Forelimb muscle (tissue), 1 donor: ENCODE measurements around the gene PPP2R5D. TPM values are rescaled to one million over a fixed set of nuclear protein-coding genes. Genes with fewer than 3 reads are reported as not detected.
A peak's percentile ranks its signal among the peaks of the same experiment; 100 is the strongest.

ENCODE experiments used
- DNase-seq: peaks from one replicate; pipeline ENCODE4 v3.0.0-alpha.2; 2013; ENCODE audit warnings: low read depth
- polyA plus RNA-seq: library from polyadenylated mRNA; unstranded; fragments of 120-200 nt; gene quantifications from one replicate; pipeline ENCODE4 v1.2.1, GENCODE V29; 2013; ENCODE audit not compliant: insufficient read length

The PPP2R5D gene
- polyA plus RNA-seq, 1 donor = 39.0 TPM

DNA sequence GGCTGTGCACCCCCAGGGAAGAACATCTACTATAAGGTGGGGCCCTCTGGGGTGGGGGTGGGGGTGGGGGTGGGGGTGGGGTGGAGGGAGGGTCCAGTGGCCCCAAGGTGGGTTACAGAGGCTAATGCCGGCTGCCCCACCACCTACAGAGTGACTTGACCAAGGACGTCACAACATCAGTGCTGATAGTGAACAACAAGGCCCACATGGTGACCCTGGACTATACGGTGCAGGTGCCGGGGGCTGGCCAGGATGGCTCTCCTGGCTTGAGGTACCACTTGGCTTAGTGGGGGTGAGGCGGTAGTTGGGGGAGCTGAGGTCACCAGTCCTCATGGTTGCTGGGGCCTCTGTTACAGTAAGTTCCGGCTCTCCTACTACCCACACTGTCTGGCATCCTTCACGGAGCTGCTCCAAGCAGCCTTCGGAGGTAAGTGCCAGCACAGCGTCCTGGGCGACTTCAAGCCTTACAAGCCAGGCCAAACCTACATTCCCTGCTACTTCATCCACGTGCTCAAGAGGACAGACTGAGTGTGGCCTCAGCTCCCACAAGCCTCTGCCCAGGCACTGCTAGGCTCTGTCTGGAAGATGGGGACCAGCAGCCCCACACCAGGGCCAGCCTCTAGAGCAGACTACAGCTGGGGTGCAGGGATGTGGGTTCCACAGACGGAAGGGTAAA, 21.1 kb upstream of the PPP2R5D start:
- DNase-seq = no peak

DNA sequence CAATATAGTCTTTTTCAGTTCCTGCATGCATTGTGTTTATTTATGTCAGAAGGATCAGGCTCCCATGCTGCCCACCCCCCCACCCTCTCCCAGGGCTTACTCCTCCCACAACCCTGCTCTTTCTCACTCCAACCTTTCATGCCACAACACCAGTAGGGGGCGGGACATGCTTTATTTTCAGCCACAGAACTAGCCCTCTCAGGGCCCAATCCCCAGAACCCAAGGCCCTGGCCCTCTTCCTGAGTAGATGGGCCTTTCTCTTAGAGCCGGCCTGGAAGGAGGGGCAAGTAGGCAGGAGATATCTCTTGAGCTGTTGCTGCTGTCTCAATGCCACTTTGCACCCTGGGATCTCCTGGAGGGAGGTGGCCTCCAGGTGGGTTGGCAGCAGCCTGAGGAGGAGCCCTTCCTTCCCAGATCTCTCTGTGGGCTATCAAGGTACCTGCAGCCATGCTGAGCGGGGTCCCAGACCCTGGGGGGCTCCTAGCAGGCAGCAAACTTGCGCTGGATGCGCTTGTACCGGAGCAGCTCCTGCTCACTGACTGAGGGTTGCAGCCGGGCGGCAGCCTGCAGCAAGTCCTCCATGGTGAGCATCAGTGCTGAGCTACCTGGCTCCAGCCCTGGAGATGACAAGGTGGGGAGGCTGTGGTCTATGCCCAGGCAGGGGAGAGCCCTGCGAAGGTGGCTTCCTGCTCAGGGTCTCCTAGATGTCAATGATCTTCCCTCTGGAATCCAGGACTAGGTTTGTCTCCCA, 20.3 kb upstream of the PPP2R5D start:
- no peak for DNase-seq

- DNase-seq = no peak
These were observed 17.8 kb upstream of the PPP2R5D start for GRCh38 chr6:42966571-42966970.

DNA sequence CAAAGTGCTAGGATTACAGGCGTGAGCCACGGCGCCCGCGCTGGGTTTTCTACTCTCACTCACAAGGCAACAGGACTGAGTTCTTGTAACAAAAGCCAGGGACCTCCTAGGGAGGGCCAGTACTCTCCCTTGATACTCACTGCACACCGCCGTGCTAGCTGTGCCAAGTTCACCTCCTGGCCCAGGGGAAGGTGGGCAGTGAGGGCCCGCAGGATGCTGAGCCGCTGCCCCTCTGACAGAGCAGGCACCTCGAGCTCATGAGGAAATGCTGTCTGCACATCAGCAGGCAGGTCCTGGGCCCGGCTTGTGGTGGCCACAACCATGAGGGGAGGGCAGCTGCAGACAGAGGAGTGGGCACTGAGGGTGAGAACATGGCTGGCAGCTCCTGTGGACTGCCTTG, 17.1 kb upstream of the PPP2R5D start:
- no peak for DNase-seq

GRCh38 chr6:42968126-42968701, 16.2 kb upstream of the PPP2R5D start:
- no peak for DNase-seq

- no peak for DNase-seq
These were observed 15.6 kb upstream of the PPP2R5D start for GRCh38 chr6:42968783-42969182.

- DNase-seq = no peak
These were observed 14.9 kb upstream of the PPP2R5D start for GRCh38 chr6:42969431-42969830.

DNA sequence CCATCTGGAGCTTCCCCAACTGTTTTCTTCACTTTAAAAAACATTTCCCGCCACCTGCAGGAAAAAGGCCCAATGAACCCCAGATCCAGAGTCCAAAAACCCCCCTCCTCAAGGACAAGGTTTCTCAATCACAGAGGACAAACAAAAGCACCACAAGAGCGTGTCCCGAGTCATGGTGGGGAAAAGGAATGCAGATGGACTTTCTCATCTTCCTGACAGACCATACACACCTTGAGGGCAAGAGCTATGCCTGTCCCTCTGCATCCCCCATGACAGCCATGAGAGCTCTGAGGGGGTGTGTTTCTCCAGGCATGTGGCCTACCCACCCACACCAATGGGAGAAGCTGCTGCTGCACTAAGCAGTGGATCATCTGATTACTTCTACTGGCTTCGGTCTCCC, 14.4 kb upstream of the PPP2R5D start:
- DNase-seq = no peak

GRCh38 chr6:42970871-42971612, 13.3 kb upstream of the PPP2R5D start:
- DNase-seq = no peak

DNA sequence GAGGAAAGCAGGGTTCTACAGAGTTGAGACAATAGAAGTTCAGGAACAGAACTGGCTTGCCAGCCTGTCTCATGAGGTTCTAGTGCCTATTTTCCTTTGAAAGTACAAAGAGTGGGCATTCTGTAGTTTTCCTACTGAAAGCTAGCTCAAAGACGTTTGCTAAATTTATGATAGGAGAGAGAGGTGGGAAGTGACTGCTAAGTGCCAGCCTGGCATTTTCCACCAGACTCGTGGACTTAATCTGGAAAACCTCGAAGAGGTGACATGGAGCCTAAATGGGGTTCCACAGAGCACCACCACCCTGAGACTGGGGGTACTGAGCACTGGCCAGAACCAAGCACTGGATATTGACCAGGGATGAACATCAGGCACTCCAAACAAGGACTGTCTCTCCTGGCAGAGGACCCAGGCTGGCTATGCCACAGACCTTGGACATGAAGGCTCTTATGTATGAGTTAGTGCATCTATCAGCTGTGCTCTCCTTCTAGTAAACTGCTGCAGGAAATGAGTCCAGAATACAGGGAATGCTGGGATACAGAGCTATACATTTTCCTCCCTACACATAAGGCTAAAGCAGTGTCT, 12.5 kb upstream of the PPP2R5D start:
- DNase-seq = no peak

DNA sequence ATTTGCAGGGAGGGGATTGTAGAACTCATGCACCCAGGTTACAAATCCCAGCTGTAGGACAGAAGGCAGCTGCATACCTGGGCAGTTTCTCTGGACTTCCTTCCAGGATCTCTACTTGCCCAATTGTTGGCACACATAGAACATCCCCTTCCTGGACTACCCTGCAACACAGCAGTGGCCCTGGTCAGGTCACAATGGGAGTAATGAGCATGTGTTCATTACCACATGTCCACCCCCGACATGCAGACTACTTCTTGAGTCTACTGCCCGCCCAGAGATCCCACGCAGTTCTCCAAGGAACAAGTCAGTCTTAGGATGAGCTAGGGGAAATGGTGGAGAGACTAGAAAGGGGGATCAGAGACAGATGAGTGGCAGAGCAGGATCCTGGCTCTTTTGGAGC, 10.4 kb upstream of the PPP2R5D start:
- no peak for DNase-seq

DNA sequence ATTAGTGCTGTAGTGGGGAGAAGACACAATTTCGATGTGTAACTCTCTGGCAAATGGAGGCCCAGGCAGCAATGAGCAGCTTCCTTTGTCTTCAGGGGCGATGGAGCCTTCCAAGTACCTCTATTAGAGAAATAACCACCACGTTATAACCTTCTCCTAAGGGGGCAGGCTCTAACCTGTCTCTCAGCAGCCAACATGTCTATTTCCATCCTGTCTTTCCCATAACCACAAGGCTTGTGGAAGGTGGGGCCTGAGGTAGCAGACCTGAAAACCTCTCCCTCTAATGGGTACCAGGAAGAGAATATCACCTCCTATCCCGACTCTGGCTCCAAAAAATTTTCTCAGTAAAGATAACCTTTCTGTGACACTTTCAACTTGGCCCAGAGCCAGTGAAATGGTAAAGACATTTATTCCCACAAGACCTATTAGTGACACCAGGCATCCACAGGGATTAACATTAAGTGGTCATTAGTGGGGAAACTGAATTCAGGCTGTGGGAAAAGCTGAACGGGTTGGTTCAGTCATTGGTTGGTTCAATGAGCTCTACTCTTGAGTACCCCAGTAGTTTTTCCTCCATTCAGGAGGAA, 9.4 kb upstream of the PPP2R5D start:
- DNase-seq = no peak

DNA sequence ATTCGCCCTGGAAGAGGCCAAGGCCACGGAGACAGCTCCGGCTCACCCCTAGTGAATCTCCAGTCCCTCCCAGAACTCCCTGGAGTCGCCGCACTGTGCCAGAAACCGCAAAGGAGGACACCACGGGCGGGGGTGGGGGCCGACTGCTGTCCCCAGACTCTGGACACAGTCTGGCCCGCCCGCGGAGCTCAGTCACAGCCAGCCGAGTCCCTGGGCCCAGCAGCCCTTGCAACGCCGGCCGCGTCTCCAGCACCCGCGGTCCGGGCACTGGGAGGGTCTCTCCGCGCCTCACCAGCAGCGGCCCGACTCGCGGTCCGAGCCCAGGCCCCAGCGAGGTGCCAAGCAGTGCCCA, 5.9 kb upstream of the PPP2R5D start:
- no peak for DNase-seq

GRCh38 chr6:42978839-42979522, 5.4 kb upstream of the PPP2R5D start, which contains the start of gene PEX6:
TSS of gene PEX6 (minus strand) at chr6:42979181. CDS start at chr6:42979150, 31 bp downstream.
- peak; percentile 49 for DNase-seq

- no peak for DNase-seq
These were observed 4.7 kb upstream of the PPP2R5D start for GRCh38 chr6:42979523-42980177.

DNA sequence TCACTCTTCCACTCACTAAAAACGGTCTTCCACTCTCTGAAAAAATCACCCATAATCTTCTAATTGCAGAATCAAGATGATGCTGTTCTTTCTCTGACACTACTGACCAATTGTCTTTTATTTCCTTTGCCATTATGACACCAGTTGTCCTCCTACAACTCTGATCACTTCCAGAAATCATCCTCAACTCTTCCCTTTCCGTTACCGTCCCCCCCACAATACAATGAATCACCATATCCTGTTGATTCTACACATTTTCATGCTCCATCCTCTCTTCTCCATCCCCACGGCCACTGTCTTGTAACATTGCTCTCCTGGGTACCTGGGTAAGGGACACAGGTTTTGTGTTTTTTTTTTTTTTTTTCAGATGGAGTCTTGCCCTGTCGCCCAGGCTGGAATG, 2.5 kb upstream of the PPP2R5D start:
- no peak for DNase-seq

DNA sequence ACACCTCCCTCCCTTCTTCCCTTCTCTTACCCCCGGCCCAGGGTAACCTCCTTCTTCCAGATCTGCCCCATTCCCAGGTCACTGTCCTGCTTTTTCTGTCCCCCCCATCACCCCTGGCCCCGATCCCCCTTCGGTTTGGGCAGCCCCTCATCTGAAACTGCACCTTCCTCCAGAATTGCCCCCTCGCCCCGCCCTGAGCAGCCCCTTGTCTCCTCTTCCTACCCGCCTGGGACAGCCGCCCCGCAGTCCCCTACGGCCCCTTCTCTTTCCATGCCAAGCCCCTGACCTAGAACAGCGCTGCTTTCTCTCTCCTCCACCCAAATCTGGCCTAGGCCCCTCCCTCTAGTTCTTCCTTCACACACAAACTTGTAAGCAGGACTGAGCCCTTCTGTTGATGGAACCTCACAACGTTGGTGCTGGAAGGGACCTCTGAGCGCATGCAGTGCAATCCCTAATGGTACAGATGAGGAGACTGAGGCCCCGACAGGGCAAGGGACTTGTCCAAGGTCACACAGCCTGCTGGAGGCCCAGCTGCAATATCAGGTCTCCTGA, 630 bp downstream of the PPP2R5D start:
- no peak for DNase-seq

- no peak for DNase-seq
These were observed 3.4 kb downstream of the PPP2R5D start for GRCh38 chr6:42987533-42988451.

GRCh38 chr6:42988486-42989020, 4.2 kb downstream of the PPP2R5D start:
- no peak for DNase-seq
